Diencephalon (tissue), 1 donor: Measurements from ENCODE around the gene LDOC1. TPM values are rescaled to one million over a fixed set of nuclear protein-coding genes. Genes with fewer than 3 reads are reported as not detected.

ENCODE experiments used
- total RNA-seq: library from RNA; depleted of rRNA; stranded (reverse); fragments of >200 nt; gene quantifications from one replicate; pipeline ENCODE4 v1.2.3, GENCODE V29; 2014

The LDOC1 gene
- total RNA-seq, result 13.1 TPM

DNA sequence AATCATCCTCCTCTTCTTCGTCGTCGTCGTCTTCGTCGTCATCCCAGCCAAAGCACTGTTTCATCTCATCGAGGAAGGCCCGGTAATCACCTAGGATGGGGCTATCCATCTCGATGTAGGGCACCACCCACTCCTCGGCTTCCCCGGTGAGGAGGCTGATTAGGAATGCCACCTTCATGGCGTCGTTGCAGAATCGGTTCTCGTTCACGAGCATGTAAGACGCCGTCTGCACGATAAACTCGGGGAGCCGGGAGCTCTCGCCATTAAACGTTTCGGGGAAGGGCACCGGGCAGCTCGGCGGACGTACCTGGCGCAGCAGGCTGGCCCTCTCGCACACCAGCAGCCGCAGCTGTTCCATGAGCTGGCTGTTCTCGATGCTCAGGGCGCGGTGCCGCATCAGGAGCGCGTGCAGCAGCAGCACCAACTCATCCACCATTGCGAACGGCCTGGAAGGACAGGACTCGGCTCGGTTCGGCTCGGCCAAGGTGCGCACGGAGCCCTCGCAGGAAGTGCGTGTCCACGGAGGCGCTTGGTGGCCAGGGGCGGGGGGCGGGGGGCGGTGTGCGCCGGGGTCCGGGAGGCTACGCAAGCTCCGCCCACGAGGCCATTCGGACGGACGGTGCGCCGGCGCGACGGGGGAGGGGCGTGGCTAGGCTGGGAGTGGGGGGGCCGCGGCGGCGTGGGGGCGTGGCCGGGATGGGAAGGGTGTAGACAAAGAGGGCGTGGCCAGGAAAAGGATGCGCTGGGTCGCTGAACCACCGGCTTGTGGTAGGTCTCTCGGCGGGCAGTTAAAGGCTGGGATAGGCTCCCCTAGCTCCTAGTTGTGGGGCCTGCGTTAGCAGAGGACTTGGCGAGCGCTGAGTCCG lies at the start of gene LDOC1:
Gene LDOC1 (minus strand): TSS at position 544 of the 866 bp plus-strand sequence. CDS start 108 bp downstream, at position 436.

Other genes with a start within 250 kb of the LDOC1 start
- not detected for gene SPANXB1, start 174.5 kb downstream of the LDOC1 start, total RNA-seq
- not detected for gene SPANXC, start 65.4 kb upstream of the LDOC1 start, total RNA-seq